ENCODE data around the gene MAP3K7.

MAP3K7 gene

DNA sequence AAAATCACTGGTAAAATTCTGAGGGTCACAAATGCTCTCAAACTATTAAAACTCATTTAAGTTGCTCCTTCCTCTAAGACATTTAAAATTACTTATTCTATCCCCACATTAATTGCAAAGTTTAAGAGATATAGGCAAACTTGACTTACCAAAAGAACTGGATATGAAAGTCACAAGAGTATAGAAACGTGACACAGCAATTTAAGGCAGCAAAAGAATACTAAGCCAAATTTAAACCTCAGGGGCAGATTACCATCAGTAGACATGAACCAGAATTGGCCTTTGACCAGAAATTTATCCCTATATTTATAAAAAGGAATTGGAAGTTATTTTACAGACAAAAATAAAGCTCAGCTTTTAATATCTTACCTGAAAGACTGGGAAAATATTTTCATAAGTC, 56.0 kb downstream of the MAP3K7 start:
- H3K27me3 Mint-ChIP-seq = no peaks in the 10 kb centered on the region
- H3K27ac Mint-ChIP-seq = no peak overlapping the region
- H3K4me1 Mint-ChIP-seq = no peaks in the 10 kb centered on the region
- ATAC-seq (ENCODE audit: low read depth) (no peak), DNase-seq (ENCODE audit: low spot score in 2 of 2) (no peak)
- H3K4me3 Mint-ChIP-seq = no peak overlapping the region
- H3K9me3 Mint-ChIP-seq = no peaks in the 10 kb centered on the region
- peaks cover 16% of the 10 kb centered on the region for H3K36me3 Mint-ChIP-seq

DNA sequence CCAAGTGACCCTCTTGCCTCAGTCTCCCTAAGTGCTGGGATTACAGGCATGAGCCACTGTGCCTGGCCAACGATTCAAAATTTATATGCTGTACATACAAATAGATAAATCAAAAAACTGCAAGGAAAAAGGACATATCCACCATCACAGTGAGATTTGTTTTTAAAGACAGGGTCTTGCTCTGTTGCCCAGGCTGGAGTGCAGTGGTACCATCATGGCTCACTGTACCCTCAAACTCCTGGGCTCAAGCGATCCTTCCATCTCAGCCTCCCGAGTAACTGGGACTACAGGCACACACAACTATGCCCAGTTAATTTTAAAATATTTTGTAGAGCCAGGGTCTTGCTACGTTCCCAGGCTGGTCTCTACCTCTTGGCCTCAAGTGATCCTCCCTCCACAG, 61.5 kb downstream of the MAP3K7 start:
- Mint-ChIP-seq H3K4me3 (no peak overlapping the region), H3K36me3 (peaks cover 17% of the 10 kb centered on the region), H3K27ac (no peak overlapping the region)

DNA sequence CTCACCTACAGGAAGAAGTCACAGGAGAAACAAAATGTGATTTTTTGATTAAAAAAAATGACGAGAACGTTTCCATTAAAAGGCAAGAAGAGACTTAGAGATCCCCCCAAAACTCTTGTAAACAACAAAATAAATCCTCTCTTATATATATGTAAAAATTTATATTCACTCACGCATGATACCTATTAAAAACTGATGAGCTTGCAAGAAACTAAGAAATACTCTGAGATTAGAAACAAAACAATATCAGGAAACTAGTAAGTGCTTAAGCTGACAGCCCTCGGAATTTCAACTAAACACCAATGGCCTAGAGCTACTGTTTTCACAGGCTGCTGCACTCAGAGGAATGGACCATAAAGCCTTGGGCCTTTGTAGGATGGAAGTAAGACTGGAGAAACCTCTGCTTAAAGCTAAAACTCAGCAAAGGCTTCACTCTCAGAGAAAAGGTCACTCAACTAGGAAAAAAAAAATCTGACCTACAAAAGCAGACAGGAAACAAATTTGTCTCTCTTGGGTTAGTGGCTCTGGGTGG, 63.0 kb downstream of the MAP3K7 start:
- no peak overlapping the region for H3K4me3 Mint-ChIP-seq
- ATAC-seq (ENCODE audit: low read depth) = no peak
- H3K36me3 Mint-ChIP-seq = peaks cover 12% of the 10 kb centered on the region
- DNase-seq (ENCODE audit: low spot score in 2 of 2) = no peak
- H3K27me3 Mint-ChIP-seq = no peaks in the 10 kb centered on the region
- no peak overlapping the region for H3K27ac Mint-ChIP-seq
- H3K4me1 Mint-ChIP-seq = no peaks in the 10 kb centered on the region
- no peaks in the 10 kb centered on the region for H3K9me3 Mint-ChIP-seq

More for the DNA sequence above, 61.5 kb downstream of the MAP3K7 start:
- ATAC-seq (ENCODE audit: low read depth) = no peak
- Mint-ChIP-seq H3K9me3 (no peaks in the 10 kb centered on the region), H3K4me1 (no peaks in the 10 kb centered on the region), H3K27me3 (no peaks in the 10 kb centered on the region)
- no peak for DNase-seq (ENCODE audit: low spot score in 2 of 2)

GRCh38 chr6:90521955-90522354, 64.9 kb downstream of the MAP3K7 start:
- ATAC-seq (ENCODE audit: low read depth) (no peak), DNase-seq (ENCODE audit: low spot score in 2 of 2) (no peak)
- Mint-ChIP-seq H3K9me3 (no peaks in the 10 kb centered on the region), H3K4me1 (no peaks in the 10 kb centered on the region), H3K27me3 (no peaks in the 10 kb centered on the region), H3K36me3 (peaks cover 10% of the 10 kb centered on the region), H3K4me3 (no peak overlapping the region), H3K27ac (no peak overlapping the region)

DNA sequence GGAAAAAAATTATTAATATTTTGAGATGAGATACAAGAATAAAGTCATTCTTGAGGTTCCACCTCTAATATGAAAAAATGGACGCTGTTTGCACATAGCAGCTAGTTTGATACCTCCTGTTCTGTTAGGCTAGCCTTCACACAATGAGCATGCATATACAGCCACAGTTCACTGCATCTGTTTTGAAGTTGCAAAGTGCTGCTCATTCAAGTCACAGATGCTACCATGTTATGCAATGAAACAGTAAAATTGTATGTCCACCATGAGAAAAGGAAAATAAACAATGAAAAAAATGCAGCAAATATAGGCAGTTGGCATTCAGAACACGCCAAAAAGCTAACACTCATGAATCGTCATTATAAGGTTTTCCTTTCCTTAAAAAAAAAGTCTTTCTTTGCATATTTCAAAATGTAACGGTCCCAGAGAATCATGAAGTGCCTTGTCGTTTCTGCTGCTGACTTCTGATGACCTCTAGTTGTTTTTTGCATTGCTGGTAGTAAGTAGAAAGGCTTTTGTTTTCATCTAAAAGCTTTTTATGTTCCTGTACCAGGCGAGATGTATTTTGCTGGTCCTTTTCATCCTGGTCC, 70.7 kb downstream of the MAP3K7 start:
- Mint-ChIP-seq H3K4me3 (no peak overlapping the region), H3K27me3 (no peaks in the 10 kb centered on the region), H3K36me3 (peaks cover 26% of the 10 kb centered on the region), H3K4me1 (no peaks in the 10 kb centered on the region), H3K9me3 (no peaks in the 10 kb centered on the region), H3K27ac (no peak overlapping the region)
- no peak for DNase-seq (ENCODE audit: low spot score in 2 of 2)
- no peak for ATAC-seq (ENCODE audit: low read depth)

DNA sequence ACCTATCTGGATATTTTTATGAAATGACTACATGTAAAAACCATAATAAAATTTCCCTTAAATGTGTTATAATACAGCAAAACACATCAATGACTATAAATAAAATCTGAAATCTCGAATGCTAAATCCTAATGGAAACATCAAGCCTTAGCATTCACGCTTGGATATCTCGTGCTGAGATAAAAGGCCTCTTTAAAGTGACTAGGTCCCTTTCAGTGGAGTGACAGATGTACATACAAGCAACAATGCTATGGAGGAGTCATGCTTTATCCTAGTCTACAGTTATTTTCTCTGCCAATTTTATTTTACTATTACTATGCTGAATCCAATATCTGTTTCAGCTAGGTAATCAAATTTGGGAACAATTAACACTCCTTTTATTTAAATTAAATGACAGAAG, 72.4 kb downstream of the MAP3K7 start:
- Mint-ChIP-seq H3K4me1 (no peaks in the 10 kb centered on the region), H3K27ac (no peak overlapping the region), H3K9me3 (no peaks in the 10 kb centered on the region), H3K27me3 (no peaks in the 10 kb centered on the region), H3K36me3 (peaks cover 26% of the 10 kb centered on the region), H3K4me3 (no peak overlapping the region)
- ATAC-seq (ENCODE audit: low read depth) (no peak), DNase-seq (ENCODE audit: low spot score in 2 of 2) (no peak)

GRCh38 chr6:90508753-90509152, 78.1 kb downstream of the MAP3K7 start:
- Mint-ChIP-seq H3K27ac (no peak overlapping the region), H3K9me3 (peaks cover 11% of the 10 kb centered on the region), H3K4me1 (peaks cover 5% of the 10 kb centered on the region), H3K4me3 (no peak overlapping the region), H3K36me3 (peaks cover 15% of the 10 kb centered on the region), H3K27me3 (no peaks in the 10 kb centered on the region)
- ATAC-seq (ENCODE audit: low read depth) = no peak
- no peak for DNase-seq (ENCODE audit: low spot score in 2 of 2)

GRCh38 chr6:90502866-90503407, 83.9 kb downstream of the MAP3K7 start:
- Mint-ChIP-seq H3K4me1 (peaks cover 5% of the 10 kb centered on the region), H3K9me3 (peaks cover 2% of the 10 kb centered on the region), H3K27me3 (no peaks in the 10 kb centered on the region), H3K36me3 (no peaks in the 10 kb centered on the region), H3K4me3 (no peak overlapping the region), H3K27ac (no peak overlapping the region)
- DNase-seq (ENCODE audit: low spot score in 2 of 2) (no peak), ATAC-seq (ENCODE audit: low read depth) (no peak)

GRCh38 chr6:90502381-90502780, 84.5 kb downstream of the MAP3K7 start:
- H3K27me3 Mint-ChIP-seq = peaks cover 2% of the 10 kb centered on the region
- H3K36me3 Mint-ChIP-seq = no peaks in the 10 kb centered on the region
- H3K4me3 Mint-ChIP-seq = no peak overlapping the region
- peaks cover 3% of the 10 kb centered on the region for H3K4me1 Mint-ChIP-seq
- ATAC-seq (ENCODE audit: low read depth) (no peak), DNase-seq (ENCODE audit: low spot score in 2 of 2) (no peak)
- no peaks in the 10 kb centered on the region for H3K9me3 Mint-ChIP-seq
- no peak overlapping the region for H3K27ac Mint-ChIP-seq

GRCh38 chr6:90500458-90500857, 86.4 kb downstream of the MAP3K7 start:
- no peak for ATAC-seq (ENCODE audit: low read depth)

DNA sequence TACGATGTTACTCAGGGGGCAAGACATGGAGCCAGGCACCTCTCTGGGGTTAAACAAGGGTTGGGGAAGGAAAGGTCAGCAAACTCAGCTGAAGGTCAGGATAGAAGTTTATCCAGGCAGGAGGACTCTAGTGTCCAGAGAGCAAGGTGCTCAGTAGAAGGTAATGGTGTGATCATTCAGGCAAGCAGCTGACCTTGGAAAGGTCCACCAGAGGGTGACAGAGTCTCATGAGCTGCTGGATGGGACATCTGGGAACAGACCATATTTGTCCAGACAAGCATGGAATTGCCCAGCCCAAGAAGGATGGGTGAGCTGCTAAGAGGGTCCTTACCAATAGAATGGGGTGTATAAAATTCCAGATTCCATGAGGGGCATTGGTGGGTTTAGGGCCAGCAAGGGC, 89.5 kb downstream of the MAP3K7 start:
- H3K27ac Mint-ChIP-seq = no peak overlapping the region
- H3K4me3 Mint-ChIP-seq = no peak overlapping the region
- no peaks in the 10 kb centered on the region for H3K36me3 Mint-ChIP-seq
- peaks cover 11% of the 10 kb centered on the region for H3K27me3 Mint-ChIP-seq
- DNase-seq (ENCODE audit: low spot score in 2 of 2) (no peak), ATAC-seq (ENCODE audit: low read depth) (no peak)
- H3K4me1 Mint-ChIP-seq = no peaks in the 10 kb centered on the region
- no peaks in the 10 kb centered on the region for H3K9me3 Mint-ChIP-seq

More at GRCh38 chr6:90500458-90500857, 86.4 kb downstream of the MAP3K7 start:
- Mint-ChIP-seq H3K27me3 (peaks cover 4% of the 10 kb centered on the region), H3K36me3 (no peaks in the 10 kb centered on the region), H3K4me1 (no peaks in the 10 kb centered on the region), H3K9me3 (no peaks in the 10 kb centered on the region), H3K27ac (no peak overlapping the region), H3K4me3 (no peak overlapping the region)
- DNase-seq (ENCODE audit: low spot score in 2 of 2) = no peak

DNA sequence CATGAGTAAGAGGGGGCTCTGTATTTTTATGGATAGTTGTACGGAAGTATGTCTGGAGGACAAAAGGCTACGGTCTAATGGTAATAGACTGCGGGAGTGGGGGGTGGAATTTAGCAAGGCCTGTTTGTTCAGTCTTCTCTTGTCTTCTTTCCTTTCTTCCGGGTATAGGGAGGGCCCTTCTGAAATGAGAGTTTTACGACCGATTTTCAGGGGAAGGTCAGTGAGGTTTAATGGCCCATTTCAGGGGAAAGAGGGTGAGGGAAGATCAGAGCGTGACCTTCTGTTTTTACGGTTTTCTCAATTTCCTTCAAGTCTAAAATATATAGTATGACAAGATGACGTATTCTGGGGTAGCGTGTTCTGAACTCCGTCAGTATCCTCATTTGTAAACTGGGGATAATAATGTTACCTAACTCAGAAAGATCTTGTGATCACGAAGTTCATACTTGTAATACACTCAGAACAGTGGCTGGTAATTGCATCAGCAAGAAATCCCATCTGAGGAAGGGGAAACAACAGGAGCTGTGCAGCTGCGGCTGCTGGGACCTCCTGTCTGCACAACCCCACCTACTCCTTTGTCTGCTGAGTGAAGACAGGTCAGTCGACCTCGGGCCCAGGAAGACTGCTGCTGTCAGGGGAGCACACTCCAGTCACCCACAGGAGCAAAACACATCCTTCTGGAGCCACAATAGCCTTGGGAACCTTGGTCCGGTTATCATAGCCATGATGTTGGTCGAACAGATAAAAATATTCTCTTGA, 90.4 kb downstream of the MAP3K7 start:
- Mint-ChIP-seq H3K9me3 (no peaks in the 10 kb centered on the region), H3K4me1 (no peaks in the 10 kb centered on the region), H3K27ac (no peak overlapping the region), H3K36me3 (no peaks in the 10 kb centered on the region), H3K4me3 (no peak overlapping the region), H3K27me3 (peaks cover 13% of the 10 kb centered on the region)
- ATAC-seq (ENCODE audit: low read depth) (no peak), DNase-seq (ENCODE audit: low spot score in 2 of 2) (no peak)

DNA sequence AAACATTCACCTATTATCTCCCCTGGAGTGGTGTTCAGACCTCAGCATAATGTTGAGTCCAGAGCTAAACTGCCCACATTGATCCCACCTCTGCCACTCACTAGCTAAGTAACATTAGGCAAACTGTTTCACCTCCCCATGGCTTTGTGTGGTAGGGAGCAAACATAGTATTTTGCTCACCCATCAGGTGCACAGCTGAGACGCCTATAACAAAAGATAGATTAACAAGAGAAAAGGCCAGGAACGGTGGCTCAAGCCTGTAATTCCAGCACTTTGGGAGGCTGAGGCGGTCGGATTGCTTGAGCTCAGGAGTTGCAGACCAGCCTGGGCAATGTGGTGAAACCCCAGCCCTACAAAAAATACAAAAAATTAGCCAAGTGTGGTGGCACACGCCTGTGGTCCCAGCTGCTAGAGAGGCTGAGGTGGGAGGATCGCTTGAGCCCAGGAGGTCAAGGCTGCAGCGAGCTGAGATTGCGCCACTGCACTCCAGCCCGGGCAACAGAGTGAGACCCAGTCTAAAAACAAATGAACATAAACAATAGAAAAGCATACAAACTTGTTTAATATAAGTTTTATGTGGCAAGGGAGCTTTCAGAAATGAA, 91.6 kb downstream of the MAP3K7 start:
- Mint-ChIP-seq H3K4me1 (no peaks in the 10 kb centered on the region), H3K9me3 (no peaks in the 10 kb centered on the region), H3K4me3 (no peak overlapping the region), H3K27me3 (peaks cover 13% of the 10 kb centered on the region), H3K36me3 (no peaks in the 10 kb centered on the region), H3K27ac (no peak overlapping the region)
- DNase-seq (ENCODE audit: low spot score in 2 of 2) (no peak), ATAC-seq (ENCODE audit: low read depth) (no peak)

DNA sequence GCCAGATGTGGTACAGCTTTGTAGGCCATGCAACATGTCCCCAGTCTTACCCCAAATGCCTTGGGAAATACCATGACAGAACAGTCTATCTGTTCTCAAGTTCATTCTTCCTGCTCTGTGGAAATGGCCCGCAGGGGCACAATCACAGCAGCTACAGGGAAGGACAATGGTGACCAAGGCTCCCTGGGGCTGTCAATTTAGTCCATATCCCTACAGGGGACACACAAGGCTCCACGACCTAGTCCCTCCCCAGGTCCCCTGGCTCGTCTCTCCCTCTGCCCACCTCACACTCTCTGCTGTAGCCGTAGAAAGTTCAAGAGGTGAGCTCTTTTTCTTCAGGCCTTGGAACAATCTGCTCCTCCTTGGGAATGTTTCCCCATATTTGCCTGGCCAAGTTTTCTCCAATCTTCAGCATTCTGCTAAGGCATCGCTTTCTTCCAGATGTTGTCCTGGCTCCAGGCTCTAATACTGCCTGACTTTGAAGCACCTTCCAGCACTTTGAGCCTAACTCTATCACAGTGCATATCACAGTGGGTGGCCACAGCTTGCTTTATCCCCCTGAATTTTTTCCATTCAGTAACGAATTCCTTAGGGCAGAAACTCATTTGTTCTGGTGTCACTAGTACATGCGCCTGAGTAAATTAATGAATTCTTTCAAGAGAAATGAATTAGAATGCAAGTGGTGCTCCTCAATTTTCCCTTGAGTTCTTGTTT, 92.6 kb downstream of the MAP3K7 start:
- ATAC-seq (ENCODE audit: low read depth) = no peak
- H3K4me3 Mint-ChIP-seq = no peak overlapping the region
- H3K27ac Mint-ChIP-seq = no peak overlapping the region
- no peaks in the 10 kb centered on the region for H3K4me1 Mint-ChIP-seq
- H3K36me3 Mint-ChIP-seq = no peaks in the 10 kb centered on the region
- no peaks in the 10 kb centered on the region for H3K9me3 Mint-ChIP-seq
- no peak for DNase-seq (ENCODE audit: low spot score in 2 of 2)
- peaks cover 13% of the 10 kb centered on the region for H3K27me3 Mint-ChIP-seq
